GM10266 (cell line): ENCODE data around the gene FERMT1.

Source experiments
- DNase-seq: peaks from one replicate; pipeline ENCODE4 v3.0.0; 2012; ENCODE audit errors: extremely low spot score
- CTCF ChIP-seq: IDR thresholded peaks from 2 replicates; pipeline ENCODE4 v1.5.1; 2012; ENCODE audit warnings: mild to moderate bottlenecking, low read depth; ENCODE audit not compliant: control insufficient read depth, insufficient read depth; ENCODE audit errors: missing control alignments

The FERMT1 gene

GRCh38 chr20:6070829-6071695 lies 51.8 kb downstream of the FERMT1 start:
- no peak for DNase-seq
- TF ChIP-seq CTCF = no peak

- no peak for DNase-seq
- TF ChIP-seq CTCF = no peak
Observed at GRCh38 chr20:6069669-6070068, 53.2 kb downstream of the FERMT1 start.

- TF ChIP-seq CTCF = no peak
- DNase-seq = no peak
Observed at GRCh38 chr20:6067763-6068318, 55.0 kb downstream of the FERMT1 start.

GRCh38 chr20:6066582-6066981 lies 56.2 kb downstream of the FERMT1 start:
- no peak for TF ChIP-seq CTCF
- DNase-seq = no peak

GRCh38 chr20:6061544-6061943 lies 61.3 kb downstream of the FERMT1 start:
- TF ChIP-seq CTCF = no peak
- no peak for DNase-seq

- no peak for TF ChIP-seq CTCF
- no peak for DNase-seq
Observed at GRCh38 chr20:6060213-6060612, 62.6 kb downstream of the FERMT1 start.

GRCh38 chr20:6058684-6059295 lies 64.0 kb downstream of the FERMT1 start:
- no peak for DNase-seq
- TF ChIP-seq CTCF = no peak
